Chondrocyte (in vitro differentiated cells): ENCODE data around the gene USP28. TPM values are rescaled to one million over a fixed set of nuclear protein-coding genes. Genes with fewer than 3 reads are reported as not detected.

Experiments
- DNase-seq: peaks from one replicate; pipeline ENCODE4 v3.0.0; 2021; ENCODE audit warnings: mixed read lengths, low spot score
- H3K27ac Mint-ChIP-seq: one replicate; pipeline ENCODE4 v1.8.0; 2021; ENCODE audit warnings: mild to moderate bottlenecking, moderate library complexity, mixed read lengths; ENCODE audit not compliant: unreplicated experiment
- H3K27me3 Mint-ChIP-seq: 2 replicates; pipeline ENCODE4 v1.8.0; 2021; ENCODE audit warnings: low read depth, mixed read lengths
- H3K36me3 Mint-ChIP-seq: 2 replicates; pipeline ENCODE4 v1.8.0; 2021; ENCODE audit warnings: low read depth, mixed read lengths
- H3K4me1 Mint-ChIP-seq: 2 replicates; pipeline ENCODE4 v1.8.0; 2021; ENCODE audit warnings: low read depth, mild to moderate bottlenecking, mixed read lengths
- H3K4me3 Mint-ChIP-seq: one replicate; pipeline ENCODE4 v1.8.0; 2021; ENCODE audit warnings: mild to moderate bottlenecking, moderate library complexity, mixed read lengths; ENCODE audit not compliant: unreplicated experiment
- H3K9me3 Mint-ChIP-seq: 2 replicates; pipeline ENCODE4 v1.8.0; 2021; ENCODE audit warnings: low read depth, mixed read lengths
- CTCF ChIP-seq: fragments of 200-600 bp; sonication (generic); IDR thresholded peaks from 2 replicates; pipeline ENCODE4 v1.5.0; 2021; ENCODE audit warnings: antibody characterized with exemption, mild to moderate bottlenecking, moderate library complexity
- total RNA-seq: library from RNA; stranded (reverse); gene quantifications from 3 replicates; pipeline ENCODE4 v1.2.1, GENCODE V29; 2021

Gene USP28
- total RNA-seq, 1 donor from 2014 or later: 34.1 TPM

- Mint-ChIP-seq H3K27ac (no peak overlapping the region), H3K36me3 (no peaks in the 10 kb centered on the region), H3K9me3 (no peaks in the 10 kb centered on the region), H3K27me3 (peaks cover 20% of the 10 kb centered on the region), H3K4me1 (peaks cover 9% of the 10 kb centered on the region), H3K4me3 (no peak overlapping the region)
- TF ChIP-seq CTCF: peak; percentile 85
- DNase-seq: no peak
Observed at GRCh38 chr11:113896156-113896879, 20.9 kb upstream of the USP28 start.

- Mint-ChIP-seq H3K27ac (no peak overlapping the region), H3K9me3 (no peaks in the 10 kb centered on the region), H3K4me1 (peaks cover 9% of the 10 kb centered on the region), H3K27me3 (peaks cover 15% of the 10 kb centered on the region), H3K36me3 (no peaks in the 10 kb centered on the region), H3K4me3 (no peak overlapping the region)
- DNase-seq: no peak
- no peak for TF ChIP-seq CTCF
Observed at GRCh38 chr11:113895367-113896155, 20.2 kb upstream of the USP28 start.

DNA sequence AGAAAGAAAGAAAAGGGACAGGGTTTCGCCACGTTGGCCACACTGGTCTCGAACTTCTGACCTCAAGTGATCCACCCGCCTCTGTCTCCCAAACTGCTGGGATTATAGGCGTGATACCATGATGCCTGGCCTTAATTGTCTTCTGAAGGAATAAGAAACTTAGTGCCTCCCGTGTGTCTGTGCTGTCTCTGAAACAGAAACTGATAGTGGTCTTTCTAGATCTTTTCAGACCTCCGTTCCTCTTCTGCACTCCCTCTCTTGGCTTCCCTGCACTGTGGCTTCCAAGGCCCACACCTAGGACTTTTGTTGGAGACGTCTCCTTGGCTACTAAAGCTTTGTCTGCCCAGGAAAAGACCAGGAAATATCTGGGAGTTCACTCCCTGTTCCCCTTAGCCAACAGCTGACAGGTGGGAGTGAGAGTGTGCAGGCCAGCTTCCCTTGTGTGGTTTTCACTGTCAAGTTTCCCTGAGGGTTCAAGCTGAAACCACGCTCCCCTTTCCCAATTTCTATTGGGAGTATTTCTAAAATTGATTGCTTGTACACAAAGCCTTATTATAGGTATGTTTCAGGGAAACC, 19.1 kb upstream of the USP28 start:
- Mint-ChIP-seq H3K4me1 (peaks cover 9% of the 10 kb centered on the region), H3K36me3 (no peaks in the 10 kb centered on the region)

GRCh38 chr11:113888848-113889247, 13.5 kb upstream of the USP28 start:
- no peaks in the 10 kb centered on the region for H3K9me3 Mint-ChIP-seq
- DNase-seq: no peak
- H3K4me3 Mint-ChIP-seq: no peak overlapping the region
- no peak overlapping the region for H3K27ac Mint-ChIP-seq
- no peaks in the 10 kb centered on the region for H3K36me3 Mint-ChIP-seq
- H3K27me3 Mint-ChIP-seq: no peaks in the 10 kb centered on the region
- TF ChIP-seq CTCF: no peak
- peaks cover 11% of the 10 kb centered on the region for H3K4me1 Mint-ChIP-seq

More for the DNA sequence above, 19.1 kb upstream of the USP28 start:
- no peak for TF ChIP-seq CTCF
- Mint-ChIP-seq H3K27me3 (peaks cover 14% of the 10 kb centered on the region), H3K4me3 (no peak overlapping the region), H3K27ac (no peak overlapping the region), H3K9me3 (no peaks in the 10 kb centered on the region)
- no peak for DNase-seq

- Mint-ChIP-seq H3K9me3 (no peaks in the 10 kb centered on the region), H3K27me3 (no peaks in the 10 kb centered on the region), H3K4me1 (peaks cover 21% of the 10 kb centered on the region), H3K36me3 (no peaks in the 10 kb centered on the region), H3K4me3 (no peak overlapping the region), H3K27ac (no peak overlapping the region)
- no peak for TF ChIP-seq CTCF
- no peak for DNase-seq
Observed at GRCh38 chr11:113885897-113886296, 10.5 kb upstream of the USP28 start.
